Spleen (tissue), 7 donors: ENCODE data around the gene RUVBL1.
A peak's percentile ranks its signal among the peaks of the same experiment; 100 is the strongest.

Source experiments
- POLR2AphosphoS5 ChIP-seq, 3 donors: sonication (generic); formaldehyde crosslinking; IDR thresholded peaks; one replicate each; pipeline ENCODE4 v1.5.1; 2017; ENCODE audit warnings: antibody characterized with exemption in 3 of 3
- TF ChIP-seq, protein P1 (sequence below), 11 experiments: fragments of 200-600 bp in 7 of 11; fragments of 450-650 bp in 4 of 11; sonication (generic) in 4 of 11; IDR thresholded peaks in 8 of 11; conservative IDR thresholded peaks in 3 of 11; 1 replicate in 7 of 11; 2 replicates in 4 of 11; pipeline versions ENCODE4 v1.4.0 to v1.8.0; 2016 to 2021; ENCODE audit warnings: antibody characterized with exemption in 11 of 11, inconsistent platforms in 4 of 11, mild to moderate bottlenecking in 1 of 11
- donor health status: DM: no; HTN: no; CAD: no; lungs with moderate emphysema.
- donor health status: DM: no; HTN: no; CAD: no.
- donor health status: DM: no; HTN: no; CAD: no.

DNA sequence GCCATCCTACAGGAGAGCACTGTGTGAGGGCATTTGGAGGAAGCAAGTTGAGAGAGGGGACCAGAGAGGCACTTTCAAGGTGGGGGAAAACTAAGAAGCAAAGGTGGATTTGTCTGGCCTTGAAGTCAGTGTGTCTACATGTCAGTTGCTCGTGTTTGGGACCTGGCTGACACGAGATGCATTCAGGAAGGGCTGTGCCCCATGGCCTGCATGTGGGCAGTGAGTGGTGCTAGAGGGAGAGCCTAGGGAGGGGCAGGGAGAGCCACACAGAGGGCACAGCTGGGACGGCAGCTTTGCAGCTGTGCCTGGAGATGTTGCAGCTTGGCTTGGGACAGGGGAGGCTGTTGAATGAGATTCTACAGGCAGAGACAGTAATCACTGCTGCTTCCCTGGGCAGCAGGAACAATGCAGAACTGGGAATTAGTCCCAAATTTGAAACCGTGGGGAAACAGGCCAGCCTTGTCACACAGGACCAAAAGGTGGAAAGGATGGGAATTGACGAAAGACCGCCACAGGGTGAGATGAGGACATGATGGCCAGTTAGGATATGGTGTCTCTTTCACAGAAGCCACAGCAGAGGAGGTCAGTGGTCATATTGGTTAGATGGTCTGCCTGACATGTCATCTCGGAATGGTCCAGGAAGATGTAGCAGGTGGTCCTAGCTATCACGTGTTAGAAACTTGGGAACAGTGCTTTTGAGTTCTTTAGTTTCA is 61.4 kb downstream of the RUVBL1 start:
- TF ChIP-seq, protein P1, sequence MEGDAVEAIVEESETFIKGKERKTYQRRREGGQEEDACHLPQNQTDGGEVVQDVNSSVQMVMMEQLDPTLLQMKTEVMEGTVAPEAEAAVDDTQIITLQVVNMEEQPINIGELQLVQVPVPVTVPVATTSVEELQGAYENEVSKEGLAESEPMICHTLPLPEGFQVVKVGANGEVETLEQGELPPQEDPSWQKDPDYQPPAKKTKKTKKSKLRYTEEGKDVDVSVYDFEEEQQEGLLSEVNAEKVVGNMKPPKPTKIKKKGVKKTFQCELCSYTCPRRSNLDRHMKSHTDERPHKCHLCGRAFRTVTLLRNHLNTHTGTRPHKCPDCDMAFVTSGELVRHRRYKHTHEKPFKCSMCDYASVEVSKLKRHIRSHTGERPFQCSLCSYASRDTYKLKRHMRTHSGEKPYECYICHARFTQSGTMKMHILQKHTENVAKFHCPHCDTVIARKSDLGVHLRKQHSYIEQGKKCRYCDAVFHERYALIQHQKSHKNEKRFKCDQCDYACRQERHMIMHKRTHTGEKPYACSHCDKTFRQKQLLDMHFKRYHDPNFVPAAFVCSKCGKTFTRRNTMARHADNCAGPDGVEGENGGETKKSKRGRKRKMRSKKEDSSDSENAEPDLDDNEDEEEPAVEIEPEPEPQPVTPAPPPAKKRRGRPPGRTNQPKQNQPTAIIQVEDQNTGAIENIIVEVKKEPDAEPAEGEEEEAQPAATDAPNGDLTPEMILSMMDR (IDR thresholded peaks at IDR 0.05 in 8 of 11, conservative IDR thresholded peaks at IDR 0.05 in 3 of 11), result no peak
- TF ChIP-seq POLR2AphosphoS5 (IDR thresholded peaks at IDR 0.05), result peak in 2 of 3 donors; percentile 42 to 44
